GM18519 (cell line): ENCODE data around the gene TRAF3IP1.
"Not testable (repeated sequence)": the region's sequence is repeated elsewhere in the genome, so short reads cannot be mapped to it uniquely, and the experiment has no call there.

ENCODE experiments used
- ATAC-seq: cut with Tn5 transposase; IDR thresholded peaks from one replicate; pipeline ENCODE4 v1.9.1; 2021; ENCODE audit warnings: mild to moderate bottlenecking, moderate library complexity; ENCODE audit not compliant: unreplicated experiment, low FRiP score

Gene TRAF3IP1

GRCh38 chr2:238440767-238441166 is 120.4 kb downstream of the TRAF3IP1 start:
- no peak for ATAC-seq

GRCh38 chr2:238441262-238442114 is 121.2 kb downstream of the TRAF3IP1 start:
- ATAC-seq: no peak

DNA sequence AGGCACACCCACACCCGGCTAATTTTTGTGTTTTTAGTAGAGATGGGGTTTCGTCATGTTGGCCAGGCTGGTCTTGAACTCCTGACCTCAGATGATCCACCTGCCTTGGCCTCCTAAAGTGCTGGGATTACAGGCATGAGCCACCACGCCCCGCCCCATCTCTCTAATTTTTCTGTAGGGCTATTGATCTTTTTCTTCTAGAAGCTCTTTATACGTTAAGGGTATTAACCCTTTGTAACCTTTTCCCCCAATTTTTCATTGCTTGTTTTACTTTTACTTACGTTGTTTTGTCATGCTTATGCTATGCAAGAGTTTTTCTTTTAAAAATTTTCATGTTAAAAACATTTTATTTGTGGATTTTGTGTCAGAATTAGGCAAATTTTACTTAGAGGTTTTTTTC is 121.9 kb downstream of the TRAF3IP1 start:
- ATAC-seq: not testable (repeated sequence)

GRCh38 chr2:238444242-238444641 is 123.9 kb downstream of the TRAF3IP1 start:
- ATAC-seq: no peak

- no peak for ATAC-seq
Observed at GRCh38 chr2:238445409-238446190, 125.3 kb downstream of the TRAF3IP1 start.

GRCh38 chr2:238446371-238446770 is 126.1 kb downstream of the TRAF3IP1 start:
- ATAC-seq: no peak

GRCh38 chr2:238448031-238448955 is 128.0 kb downstream of the TRAF3IP1 start:
- no peak for ATAC-seq

GRCh38 chr2:238449241-238449640 is 128.9 kb downstream of the TRAF3IP1 start:
- no peak for ATAC-seq

DNA sequence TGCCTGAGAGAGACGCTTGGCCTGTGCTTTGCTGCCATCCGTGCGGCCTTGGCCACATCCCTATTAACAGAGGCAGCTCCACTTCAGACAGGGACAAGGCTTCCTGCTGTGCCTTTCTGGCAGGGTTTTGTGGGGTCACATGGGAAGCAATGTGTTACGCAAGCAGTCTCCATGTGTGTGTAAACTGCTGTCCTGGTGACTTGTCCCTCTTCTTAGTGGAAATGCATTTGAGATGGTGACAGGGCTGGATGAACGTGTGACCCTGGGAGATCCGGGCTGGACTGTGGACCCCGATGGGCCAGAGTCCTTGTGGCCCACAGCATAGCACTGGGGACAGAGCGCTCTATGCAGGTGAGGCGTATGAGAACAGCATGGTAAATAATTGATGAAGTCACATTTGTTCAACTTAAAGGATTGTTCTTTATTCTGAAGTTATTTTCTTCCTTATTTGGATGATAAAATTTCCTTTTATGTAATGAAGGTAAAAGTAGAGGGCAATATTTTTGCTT is 129.6 kb downstream of the TRAF3IP1 start:
- ATAC-seq: no peak

DNA sequence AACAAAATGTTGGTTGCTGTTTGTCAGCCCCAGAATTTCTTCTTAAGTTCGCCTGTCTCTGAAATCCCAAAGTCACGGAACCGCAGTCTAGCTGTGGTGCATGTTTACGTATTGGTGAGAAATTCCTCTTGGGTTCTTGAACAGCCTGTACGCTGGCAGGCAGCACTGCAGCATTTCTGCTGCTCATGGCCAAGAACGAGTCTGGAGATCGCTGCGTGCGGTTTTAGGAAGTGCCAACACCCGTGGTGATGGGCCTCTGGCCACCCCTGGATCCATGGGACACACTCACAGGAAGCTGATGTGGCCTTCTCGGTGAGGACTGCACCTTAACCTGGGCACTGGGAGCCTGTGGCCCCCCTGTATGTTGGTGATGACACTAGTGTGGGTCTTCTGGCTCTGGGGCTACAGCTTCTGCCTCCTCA is 130.1 kb downstream of the TRAF3IP1 start:
- no peak for ATAC-seq
